IMR-90 (cell line): ENCODE measurements around the gene NDFIP2. TPM values are rescaled to one million over a fixed set of nuclear protein-coding genes. Genes with fewer than 3 reads are reported as not detected.

Source experiments
- ATAC-seq: fragments of 200-7000 bp; cut with Tn5 transposase; 2 replicates; pipeline ENCODE4 v1.9.1; 2020; ENCODE audit warnings: low read depth, mild to moderate bottlenecking, moderate library complexity
- BruUV-seq: library from RNA; stranded (reverse); fragments of 400-500 nt; replicated peaks from 2 replicates; lab custom pipeline; 2021; lab: Mats Ljungman, UMichigan
- CTCF ChIA-PET: fragments of 300-600 bp; formaldehyde crosslinking; extraction: SDS; loops from one replicate; lab custom pipeline; 2021; ENCODE audit warnings: antibody characterized with exemption; lab: Yijun Ruan, JAX
- POLR2A ChIA-PET: fragments of 300-600 bp; sonication (Branson Sonifier 250); formaldehyde crosslinking; loops from one replicate; lab custom pipeline; 2022; ENCODE audit warnings: antibody characterized with exemption; ENCODE audit not compliant: unreplicated experiment; lab: Charles Lee
- DNase-seq: peaks from one replicate; pipeline ENCODE4 v3.0.0; 2013
- H2AFZ ChIP-seq: replicated peaks from 2 replicates; pipeline ENCODE3; 2013; ENCODE audit warnings: low read length, mild to moderate bottlenecking; ENCODE audit not compliant: poor library complexity
- H2AK5ac ChIP-seq: 2 replicates; pipeline ENCODE4 v1.6.1; 2013; ENCODE audit warnings: low read depth, low read length, inconsistent platforms
- H2AK9ac ChIP-seq: replicated peaks from 2 replicates; pipeline ENCODE3; 2013; ENCODE audit warnings: mild to moderate bottlenecking, low read depth, low read length, moderate library complexity; ENCODE audit not compliant: poor library complexity
- H2BK120ac ChIP-seq: 2 replicates; pipeline ENCODE4 v1.6.1; 2013; ENCODE audit warnings: low read depth, low read length, inconsistent platforms
- H2BK15ac ChIP-seq: 3 replicates; pipeline ENCODE4 v1.6.1; 2013; ENCODE audit warnings: low read depth, low read length, inconsistent platforms
- H2BK20ac ChIP-seq: 2 replicates; pipeline ENCODE4 v1.6.1; 2013; ENCODE audit warnings: low read depth, mild to moderate bottlenecking, inconsistent platforms, low read length, moderate library complexity
- H2BK5ac ChIP-seq: 2 replicates; pipeline ENCODE4 v1.6.1; 2013; ENCODE audit warnings: mild to moderate bottlenecking, low read depth, low read length, inconsistent platforms; ENCODE audit not compliant: poor library complexity, severe bottlenecking
- H3K14ac ChIP-seq: replicated peaks from 2 replicates; pipeline ENCODE4 v1.6.1; 2013; ENCODE audit warnings: low read depth, low read length, inconsistent platforms
- H3K18ac ChIP-seq: 2 replicates; pipeline ENCODE4 v1.6.1; 2013; ENCODE audit warnings: low read depth, low read length, control low read depth
- H3K23ac ChIP-seq: 2 replicates; pipeline ENCODE4 v1.6.1; 2013; ENCODE audit warnings: low read depth, low read length, inconsistent platforms
- H3K27ac ChIP-seq: 2 replicates; pipeline ENCODE4 v1.5.1; 2013; ENCODE audit warnings: mild to moderate bottlenecking, control low read depth, low read length; ENCODE audit not compliant: insufficient read depth
- H3K27me3 ChIP-seq: 2 replicates; pipeline ENCODE4 v1.6.1; 2013; ENCODE audit warnings: low read length; ENCODE audit not compliant: control insufficient read depth, insufficient read depth
- H3K36me3 ChIP-seq: 2 replicates; pipeline ENCODE4 v1.6.1; 2013; ENCODE audit warnings: low read length, mixed read lengths; ENCODE audit not compliant: control insufficient read depth, insufficient read depth
- H3K4ac ChIP-seq: 2 replicates; pipeline ENCODE4 v1.6.1; 2013; ENCODE audit warnings: low read depth, low read length, inconsistent platforms
- H3K4me1 ChIP-seq: 2 replicates; pipeline ENCODE4 v1.6.1; 2013; ENCODE audit warnings: low read length, mixed read lengths; ENCODE audit not compliant: control insufficient read depth, insufficient read depth
- H3K4me2 ChIP-seq: 2 replicates; pipeline ENCODE4 v1.6.1; 2013; ENCODE audit warnings: low read depth, mild to moderate bottlenecking, control low read depth, low read length, moderate library complexity
- H3K4me3 ChIP-seq: 2 replicates; pipeline ENCODE4 v1.5.1; 2013; ENCODE audit warnings: low read depth, mild to moderate bottlenecking, control low read depth, low read length, moderate library complexity; ENCODE audit not compliant: insufficient read depth
- H3K56ac ChIP-seq: 2 replicates; pipeline ENCODE4 v1.6.1; 2013; ENCODE audit warnings: low read length, inconsistent platforms; ENCODE audit not compliant: insufficient read depth; ENCODE audit errors: extremely low read depth
- H3K79me1 ChIP-seq, 2 experiments: 2 replicates each; pipeline ENCODE4 v1.6.1; 2013; ENCODE audit warnings: low read length in 2 of 2, inconsistent platforms in 1 of 2, low read depth in 1 of 2
- H3K9ac ChIP-seq: 2 replicates; pipeline ENCODE4 v1.6.1; 2013; ENCODE audit warnings: low read depth, low read length, control low read depth
- H3K9me1 ChIP-seq: 2 replicates; pipeline ENCODE4 v1.6.1; 2013; ENCODE audit warnings: low read length, inconsistent platforms; ENCODE audit not compliant: insufficient read depth
- H3K9me3 ChIP-seq: 2 replicates; pipeline ENCODE4 v1.6.1; 2013; ENCODE audit warnings: low read length; ENCODE audit not compliant: control insufficient read depth, insufficient read depth
- H4K20me1 ChIP-seq: 2 replicates; pipeline ENCODE4 v1.6.1; 2013; ENCODE audit warnings: low read length, inconsistent platforms; ENCODE audit not compliant: insufficient read depth
- H4K5ac ChIP-seq: 2 replicates; pipeline ENCODE4 v1.6.1; 2013; ENCODE audit warnings: mild to moderate bottlenecking, low read depth, low read length, control low read depth
- H4K8ac ChIP-seq, 2 experiments: 2 replicates each; pipeline ENCODE4 v1.6.1; 2013; ENCODE audit warnings: low read depth in 2 of 2, low read length in 2 of 2, control low read depth in 1 of 2, inconsistent platforms in 1 of 2
- H4K91ac ChIP-seq: 2 replicates; pipeline ENCODE4 v1.6.1; 2013; ENCODE audit warnings: low read depth, low read length, inconsistent platforms; ENCODE audit not compliant: insufficient read depth
- BHLHE40 ChIP-seq: fragments of 150-350 bp; IDR thresholded peaks from 2 replicates; pipeline ENCODE4 v1.6.1; 2016; ENCODE audit warnings: mild to moderate bottlenecking, low read depth, low read length
- CEBPB ChIP-seq: IDR thresholded peaks from 2 replicates; pipeline ENCODE4 v1.6.1; 2012; ENCODE audit warnings: low read depth, low read length, improper control_type of control experiment
- CHD1 ChIP-seq: IDR thresholded peaks from 2 replicates; pipeline ENCODE4 v1.6.1; 2012; ENCODE audit warnings: low read depth, low read length, improper control_type of control experiment
- CTCF ChIP-seq: conservative IDR thresholded peaks from 2 replicates; pipeline ENCODE4 v1.5.1; 2012; ENCODE audit warnings: mild to moderate bottlenecking, low read depth, low read length, improper control_type of control experiment
- FOS ChIP-seq: fragments of 150-350 bp; IDR thresholded peaks from 2 replicates; pipeline ENCODE4 v1.6.1; 2016; ENCODE audit warnings: low read depth, low read length
- MAFK ChIP-seq: IDR thresholded peaks from 2 replicates; pipeline ENCODE4 v1.6.1; 2012; ENCODE audit warnings: low read depth, low read length, improper control_type of control experiment
- MAZ ChIP-seq: IDR thresholded peaks from 2 replicates; pipeline ENCODE4 v1.6.1; 2012; ENCODE audit warnings: low read depth, mild to moderate bottlenecking, low read length, improper control_type of control experiment, moderate library complexity, borderline replicate concordance
- MXI1 ChIP-seq: IDR thresholded peaks from 2 replicates; pipeline ENCODE4 v1.6.1; 2012; ENCODE audit warnings: low read depth, mild to moderate bottlenecking, low read length, moderate library complexity, borderline replicate concordance
- NFE2L2 ChIP-seq: fragments of 150-350 bp; IDR thresholded peaks from 2 replicates; pipeline ENCODE4 v1.6.1; 2016; ENCODE audit warnings: low read depth, mild to moderate bottlenecking, low read length
- POLR2A ChIP-seq: IDR thresholded peaks from 2 replicates; pipeline ENCODE4 v1.6.1; 2012; ENCODE audit warnings: mild to moderate bottlenecking, low read depth, low read length
- RAD21 ChIP-seq: IDR thresholded peaks from 2 replicates; pipeline ENCODE4 v1.6.1; 2012; ENCODE audit warnings: low read length, improper control_type of control experiment
- RCOR1 ChIP-seq: IDR thresholded peaks from 2 replicates; pipeline ENCODE4 v1.6.1; 2012; ENCODE audit warnings: mild to moderate bottlenecking, low read length, improper control_type of control experiment; ENCODE audit not compliant: insufficient replicate concordance
- RFX5 ChIP-seq: IDR thresholded peaks from 2 replicates; pipeline ENCODE4 v1.8.0; 2012; ENCODE audit warnings: low read depth, mild to moderate bottlenecking, low read length, moderate library complexity
- SMC3 ChIP-seq: fragments of 150-350 bp; IDR thresholded peaks from 2 replicates; pipeline ENCODE4 v1.6.1; 2016; ENCODE audit warnings: low read depth, mild to moderate bottlenecking, antibody characterized with exemption, low read length, moderate library complexity
- WGBS, 2 experiments: methylation state at CpG; one replicate each; pipeline versions ENCODE4 v1.1.5 to v1.1.7; 2013; ENCODE audit warnings: missing lambda C conversion rate in 2 of 2; ENCODE audit not compliant: insufficient read length in 1 of 2; ENCODE audit errors: extremely low coverage in 2 of 2; 5-methylcytosine and 5-hydroxymethylcytosine counted together
- dilution Hi-C: fragments of 300-500 bp; cut with HindIII; formaldehyde crosslinking; loops from one replicate; pipeline ENCODE4 v1.14.3; 2018; ENCODE audit warnings: low sequenced_read_pairs; ENCODE audit not compliant: unreplicated experiment
- in situ Hi-C: fragments of 300-500 bp; cut with MboI; formaldehyde crosslinking; loops from 3 replicates; pipeline ENCODE4 v1.14.3; 2019; ENCODE audit warnings: low sequenced_read_pairs, inconsistent platforms, mixed read lengths
- intact Hi-C: fragments of 100-400 bp; cut with micrococcal nuclease; formaldehyde crosslinking; loops from 2 replicates; pipeline ENCODE4 v1.10.0; 2022
- polyA plus RNA-seq, 3 experiments: library from polyadenylated mRNA; depleted of rRNA; stranded (reverse); fragments of >200 nt; gene quantifications; 2 replicates each; pipeline ENCODE4 v1.2.3, GENCODE V29; 2012; ENCODE audit warnings: low replicate concordance in 1 of 3
- total RNA-seq: library from RNA; depleted of rRNA; stranded (reverse); fragments of >200 nt; gene quantifications from 2 replicates; pipeline ENCODE4 v1.2.3, GENCODE V29; 2012
- TF ChIP-seq, protein P1 (sequence below): fragments of 150-350 bp; IDR thresholded peaks from 2 replicates; pipeline ENCODE4 v1.6.1; 2017; ENCODE audit warnings: mild to moderate bottlenecking, antibody characterized with exemption, low read length, low read depth

Gene NDFIP2
- total and polyA plus RNA-seq, 2 of the 4 experiments (the other 2 are of a cell fraction), result 23.8 to 25.8 TPM

GRCh38 chr13:79525064-79525857 is 44.3 kb downstream of the NDFIP2 start:
- H2BK20ac ChIP-seq, result no peak overlapping the region
- no peak overlapping the region for H2AFZ ChIP-seq
- no peaks in the 10 kb centered on the region for H3K27me3 ChIP-seq
- ATAC-seq (no peak), DNase-seq (no peak)
- no peak overlapping the region for H2BK15ac ChIP-seq
- ChIA-PET POLR2A (no interaction called here), CTCF (no interaction called here)
- H4K91ac ChIP-seq, result no peak overlapping the region
- H3K4ac ChIP-seq, result no peak overlapping the region
- no peaks in the 10 kb centered on the region for H4K20me1 ChIP-seq
- intact Hi-C loops, result no loop called here
- H3K18ac ChIP-seq, result no peak overlapping the region
- H3K9me1 ChIP-seq, result 0 out of 2 replicates have a peak, but pooled peaks cover 5% of the 10 kb centered on the region
- H2BK5ac ChIP-seq, result no peak overlapping the region
- TF ChIP-seq CTCF (no peak), RAD21 (no peak), MAFK (no peak), CHD1 (no peak), SMC3 (no peak), RFX5 (no peak), MXI1 (no peak), NFE2L2 (no peak), POLR2A (no peak), MAZ (no peak), FOS (no peak), RCOR1 (no peak), CEBPB (no peak), BHLHE40 (no peak)
- TF ChIP-seq, protein P1, sequence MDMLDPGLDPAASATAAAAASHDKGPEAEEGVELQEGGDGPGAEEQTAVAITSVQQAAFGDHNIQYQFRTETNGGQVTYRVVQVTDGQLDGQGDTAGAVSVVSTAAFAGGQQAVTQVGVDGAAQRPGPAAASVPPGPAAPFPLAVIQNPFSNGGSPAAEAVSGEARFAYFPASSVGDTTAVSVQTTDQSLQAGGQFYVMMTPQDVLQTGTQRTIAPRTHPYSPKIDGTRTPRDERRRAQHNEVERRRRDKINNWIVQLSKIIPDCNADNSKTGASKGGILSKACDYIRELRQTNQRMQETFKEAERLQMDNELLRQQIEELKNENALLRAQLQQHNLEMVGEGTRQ, result no peak
- H4K8ac ChIP-seq, result no peak overlapping the region
- no peak overlapping the region for H4K5ac ChIP-seq
- H3K4me3 ChIP-seq, result no peak overlapping the region
- no peak overlapping the region for H2AK5ac ChIP-seq
- no TSS peak for BruUV-seq
- H3K79me1 ChIP-seq, result peaks cover 10 to 14% of the 10 kb centered on the region in 2 experiments; a peak in 3 of 4 replicates
- peaks cover 3% of the 10 kb centered on the region; the same call in 1 of the 2 replicates for H3K36me3 ChIP-seq
- no peak overlapping the region for H3K9ac ChIP-seq
- no peak overlapping the region for H2BK120ac ChIP-seq
- no peak overlapping the region for H3K56ac ChIP-seq
- H3K4me1 ChIP-seq, result no peaks in the 10 kb centered on the region
- no peak overlapping the region for H3K23ac ChIP-seq
- in situ Hi-C loops, result no loop called here
- no peak overlapping the region for H3K14ac ChIP-seq
- 100% methylated on average over 1 of the region's 8 CpGs; no CpG with 5 or more reads in 1 of the 2 experiments for WGBS, 2 experiments
- dilution Hi-C loops, result loop anchor here (25.0 kb wide), 1 partner anchor 88 kb away; no protein-coding TSS in a partner anchor
- no peak overlapping the region for H3K4me2 ChIP-seq
- H3K9me3 ChIP-seq, result no peaks in the 10 kb centered on the region
- no peak overlapping the region for H3K27ac ChIP-seq
- no peak overlapping the region for H2AK9ac ChIP-seq
